ENCODE results near the gene TMEM235.

Gene TMEM235

GRCh38 chr17:78278139-78278741, 46.8 kb downstream of the TMEM235 start:
- TF ChIP-seq POLR2AphosphoS5 (IDR thresholded peaks at IDR 0.05; ENCODE audit: low read depth, low read length): no peak
- no peak for TF ChIP-seq TAF1 (IDR thresholded peaks at IDR 0.05; ENCODE audit: low read depth, low read length)
- TF ChIP-seq POLR2A (IDR thresholded peaks at IDR 0.05; ENCODE audit: low read depth, low read length): no peak
- TF ChIP-seq SPI1 (IDR thresholded peaks at IDR 0.05; ENCODE audit: low read depth, low read length): no peak
- TF ChIP-seq PAX5 (IDR thresholded peaks at IDR 0.05; ENCODE audit: insufficient read depth, low read length, severe bottlenecking): no peak
- no peak for TF ChIP-seq POU2F2 (IDR thresholded peaks at IDR 0.05; ENCODE audit: low read depth, low read length)
- DNase-seq (ENCODE audit: insufficient read length, low spot score): no peak
- no peak for FAIRE-seq

GRCh38 chr17:78279360-78279990, 48.0 kb downstream of the TMEM235 start:
- FAIRE-seq (no peak), DNase-seq (ENCODE audit: insufficient read length, low spot score) (no peak)
- TF ChIP-seq POLR2A (IDR thresholded peaks at IDR 0.05; ENCODE audit: low read depth, low read length) (no peak), PAX5 (IDR thresholded peaks at IDR 0.05; ENCODE audit: insufficient read depth, low read length, severe bottlenecking) (no peak), POU2F2 (IDR thresholded peaks at IDR 0.05; ENCODE audit: low read depth, low read length) (peak; percentile 87; the same call in 1 of the 2 replicates)

GRCh38 chr17:78281249-78281845, 49.9 kb downstream of the TMEM235 start:
- FAIRE-seq (no peak), DNase-seq (ENCODE audit: insufficient read length, low spot score) (no peak)
- TF ChIP-seq POU2F2 (IDR thresholded peaks at IDR 0.05; ENCODE audit: low read depth, low read length): no peak

DNA sequence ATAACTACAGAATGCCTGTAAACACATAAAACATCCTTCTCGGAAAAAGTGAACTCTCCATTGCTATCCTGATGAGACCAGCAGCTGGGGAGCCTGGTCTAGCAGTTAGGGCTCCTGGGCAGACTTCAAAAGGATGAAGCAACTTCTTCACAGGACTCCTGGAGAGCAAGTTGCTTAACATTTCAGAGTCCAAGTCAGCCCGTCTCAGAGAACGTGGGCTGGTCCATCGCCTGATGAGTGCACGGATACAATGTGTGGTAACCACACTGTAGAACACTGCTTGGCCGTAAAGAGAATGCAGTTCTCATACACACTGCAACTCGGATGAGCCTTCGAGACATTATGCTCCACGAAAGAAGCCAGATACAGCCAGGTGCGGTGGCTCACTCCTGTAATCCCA, 52.7 kb downstream of the TMEM235 start:
- FAIRE-seq (no peak), DNase-seq (ENCODE audit: insufficient read length, low spot score) (no peak)
- TF ChIP-seq POLR2A (IDR thresholded peaks at IDR 0.05; ENCODE audit: low read depth, low read length) (no peak), TAF1 (IDR thresholded peaks at IDR 0.05; ENCODE audit: low read depth, low read length) (no peak)

GRCh38 chr17:78289004-78289403, 57.6 kb downstream of the TMEM235 start:
- TF ChIP-seq POLR2A (IDR thresholded peaks at IDR 0.05; ENCODE audit: low read depth, low read length): no peak
- no peak for TF ChIP-seq SPI1 (IDR thresholded peaks at IDR 0.05; ENCODE audit: low read depth, low read length)
- DNase-seq (ENCODE audit: insufficient read length, low spot score): no peak
- FAIRE-seq: no peak

- peak; percentile 98 for FAIRE-seq
- DNase-seq (ENCODE audit: insufficient read length, low spot score): peak; percentile 79
- peak; percentile 93 for TF ChIP-seq PAX5 (IDR thresholded peaks at IDR 0.05; ENCODE audit: insufficient read depth, low read length, severe bottlenecking)
- no peak for TF ChIP-seq POU2F2 (IDR thresholded peaks at IDR 0.05; ENCODE audit: low read depth, low read length)
- no peak for TF ChIP-seq POLR2A (IDR thresholded peaks at IDR 0.05; ENCODE audit: low read depth, low read length)
- TF ChIP-seq POLR2AphosphoS5 (IDR thresholded peaks at IDR 0.05; ENCODE audit: low read depth, low read length): no peak
Measured at GRCh38 chr17:78289802-78290363, 58.5 kb downstream of the TMEM235 start.
